ENCODE results near the gene FBXO5.

DNA sequence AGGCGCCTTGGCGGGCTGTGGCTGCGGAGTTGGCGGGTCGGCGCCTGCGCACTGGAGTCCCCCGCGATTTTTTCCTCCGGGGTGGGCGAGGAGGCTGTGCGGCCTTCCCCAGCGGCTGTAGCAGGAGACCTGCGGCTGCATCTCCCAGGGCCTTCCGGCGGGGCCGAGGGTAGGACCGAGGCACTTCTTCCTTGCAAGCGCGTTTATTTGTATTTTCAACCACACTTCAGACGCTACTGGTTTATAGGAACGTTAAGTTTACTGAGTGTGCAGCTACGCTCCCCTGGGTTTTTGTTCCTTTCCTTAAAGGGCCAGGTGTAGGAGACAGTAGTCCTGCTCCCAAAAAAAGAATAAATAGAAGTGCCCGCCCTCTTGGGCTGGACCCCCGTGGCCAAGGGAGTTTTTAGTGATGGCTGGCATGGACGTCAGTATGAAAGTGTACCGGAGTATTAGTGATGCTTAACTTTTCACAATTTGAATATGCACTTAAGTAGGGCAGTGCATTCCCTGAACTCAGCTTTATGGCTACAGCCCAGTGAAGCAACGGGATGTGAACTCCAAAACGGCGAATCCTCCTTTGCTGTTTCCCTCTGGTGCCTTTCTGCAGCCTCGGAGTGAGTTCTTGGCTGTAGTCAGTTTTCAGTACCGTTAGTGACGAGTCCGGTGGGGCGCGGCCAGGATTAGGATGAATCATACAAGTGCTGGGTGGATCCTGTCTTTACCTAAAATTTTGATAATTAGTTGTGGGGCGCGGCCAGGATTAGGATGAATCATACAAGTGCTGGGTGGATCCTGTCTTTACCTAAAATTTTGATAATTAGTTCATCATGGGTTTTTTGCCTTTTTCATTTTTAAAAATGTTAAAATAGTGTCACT lies 1.0 kb upstream of the FBXO5 start:
- TF ChIP-seq, protein P1, sequence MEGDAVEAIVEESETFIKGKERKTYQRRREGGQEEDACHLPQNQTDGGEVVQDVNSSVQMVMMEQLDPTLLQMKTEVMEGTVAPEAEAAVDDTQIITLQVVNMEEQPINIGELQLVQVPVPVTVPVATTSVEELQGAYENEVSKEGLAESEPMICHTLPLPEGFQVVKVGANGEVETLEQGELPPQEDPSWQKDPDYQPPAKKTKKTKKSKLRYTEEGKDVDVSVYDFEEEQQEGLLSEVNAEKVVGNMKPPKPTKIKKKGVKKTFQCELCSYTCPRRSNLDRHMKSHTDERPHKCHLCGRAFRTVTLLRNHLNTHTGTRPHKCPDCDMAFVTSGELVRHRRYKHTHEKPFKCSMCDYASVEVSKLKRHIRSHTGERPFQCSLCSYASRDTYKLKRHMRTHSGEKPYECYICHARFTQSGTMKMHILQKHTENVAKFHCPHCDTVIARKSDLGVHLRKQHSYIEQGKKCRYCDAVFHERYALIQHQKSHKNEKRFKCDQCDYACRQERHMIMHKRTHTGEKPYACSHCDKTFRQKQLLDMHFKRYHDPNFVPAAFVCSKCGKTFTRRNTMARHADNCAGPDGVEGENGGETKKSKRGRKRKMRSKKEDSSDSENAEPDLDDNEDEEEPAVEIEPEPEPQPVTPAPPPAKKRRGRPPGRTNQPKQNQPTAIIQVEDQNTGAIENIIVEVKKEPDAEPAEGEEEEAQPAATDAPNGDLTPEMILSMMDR (IDR thresholded peaks at IDR 0.05), result no peak
- TF ChIP-seq EZH2phosphoT487 (IDR thresholded peaks at IDR 0.05) (no peak), EZH2 (IDR thresholded peaks at IDR 0.05) (no peak)
